HG02973 (cell line): ENCODE measurements around the gene ADK.
"Not testable (repeated sequence)": the region's sequence is repeated elsewhere in the genome, so short reads cannot be mapped to it uniquely, and the experiment has no call there.

ENCODE experiments used
- ATAC-seq: cut with Tn5 transposase; IDR thresholded peaks from one replicate; pipeline ENCODE4 v1.9.1; 2021; ENCODE audit warnings: moderate library complexity; ENCODE audit not compliant: unreplicated experiment

The ADK gene

GRCh38 chr10:74527611-74528010 lies 376.6 kb downstream of the ADK start:
- not testable (repeated sequence) for ATAC-seq

GRCh38 chr10:74529205-74529604 lies 378.2 kb downstream of the ADK start:
- ATAC-seq: no peak

- ATAC-seq: no peak
These were observed 380.0 kb downstream of the ADK start for GRCh38 chr10:74530981-74531380.

- ATAC-seq: no peak
These were observed 388.3 kb downstream of the ADK start for GRCh38 chr10:74539317-74539716.

- no peak for ATAC-seq
These were observed 390.4 kb downstream of the ADK start for GRCh38 chr10:74541375-74541774.

GRCh38 chr10:74542077-74542476 lies 391.1 kb downstream of the ADK start:
- no peak for ATAC-seq

GRCh38 chr10:74543276-74543675 lies 392.3 kb downstream of the ADK start:
- ATAC-seq: no peak

GRCh38 chr10:74544106-74544505 lies 393.1 kb downstream of the ADK start:
- no peak for ATAC-seq

- no peak for ATAC-seq
These were observed 397.7 kb downstream of the ADK start for GRCh38 chr10:74548676-74549075.

- ATAC-seq: no peak
These were observed 405.2 kb downstream of the ADK start for GRCh38 chr10:74556072-74556705.

GRCh38 chr10:74557098-74557497 lies 406.1 kb downstream of the ADK start:
- ATAC-seq: no peak

- no peak for ATAC-seq
These were observed 407.4 kb downstream of the ADK start for GRCh38 chr10:74558403-74558802.

- ATAC-seq: no peak
These were observed 407.9 kb downstream of the ADK start for GRCh38 chr10:74558897-74559296.

GRCh38 chr10:74568896-74569295 lies 417.9 kb downstream of the ADK start:
- ATAC-seq: not testable (repeated sequence)

- not testable (repeated sequence) for ATAC-seq
These were observed 422.5 kb downstream of the ADK start for GRCh38 chr10:74573497-74573896.

- ATAC-seq: no peak
These were observed 424.2 kb downstream of the ADK start for GRCh38 chr10:74575191-74575720.

GRCh38 chr10:74575912-74576311 lies 424.9 kb downstream of the ADK start:
- no peak for ATAC-seq

GRCh38 chr10:74576586-74576985 lies 425.6 kb downstream of the ADK start:
- no peak for ATAC-seq

- not testable (repeated sequence) for ATAC-seq
These were observed 429.4 kb downstream of the ADK start for GRCh38 chr10:74580438-74580837.

GRCh38 chr10:74582566-74582965 lies 431.5 kb downstream of the ADK start:
- no peak for ATAC-seq

- peak; percentile 52 for ATAC-seq
These were observed 434.4 kb downstream of the ADK start for GRCh38 chr10:74585231-74586087.

GRCh38 chr10:74586088-74586585 lies 435.1 kb downstream of the ADK start:
- no peak for ATAC-seq
